Right hindlimb (tissue), 1 donor: ENCODE data around the gene SATB2.

Experiments used
- DNase-seq: peaks from one replicate; pipeline ENCODE4 v3.0.0-alpha.2; 2018

SATB2 gene

GRCh38 chr2:199449455-199449854 is 8.3 kb downstream of the SATB2 start:
- DNase-seq: no peak

GRCh38 chr2:199446996-199447576 is 10.7 kb downstream of the SATB2 start:
- no peak for DNase-seq

GRCh38 chr2:199444749-199445148 is 13.0 kb downstream of the SATB2 start:
- DNase-seq: no peak

- no peak for DNase-seq
Measured at GRCh38 chr2:199443589-199444130, 14.1 kb downstream of the SATB2 start.

- DNase-seq: no peak
Measured at GRCh38 chr2:199442173-199442572, 15.6 kb downstream of the SATB2 start.

GRCh38 chr2:199441759-199442158 is 16.0 kb downstream of the SATB2 start:
- no peak for DNase-seq

GRCh38 chr2:199440118-199440517 is 17.6 kb downstream of the SATB2 start:
- no peak for DNase-seq

GRCh38 chr2:199439542-199439941 is 18.2 kb downstream of the SATB2 start:
- no peak for DNase-seq

GRCh38 chr2:199439066-199439465 is 18.7 kb downstream of the SATB2 start:
- no peak for DNase-seq

GRCh38 chr2:199434555-199434954 is 23.2 kb downstream of the SATB2 start:
- DNase-seq: no peak

- DNase-seq: no peak
Measured at GRCh38 chr2:199433204-199433832, 24.4 kb downstream of the SATB2 start.

GRCh38 chr2:199431746-199432213 is 26.0 kb downstream of the SATB2 start:
- DNase-seq: no peak

- no peak for DNase-seq
Measured at GRCh38 chr2:199430214-199430613, 27.5 kb downstream of the SATB2 start.

GRCh38 chr2:199428291-199428690 is 29.4 kb downstream of the SATB2 start:
- DNase-seq: no peak

GRCh38 chr2:199424160-199424559 is 33.6 kb downstream of the SATB2 start:
- DNase-seq: no peak

GRCh38 chr2:199419428-199419827 is 38.3 kb downstream of the SATB2 start:
- DNase-seq: no peak

- no peak for DNase-seq
Measured at GRCh38 chr2:199414465-199414864, 43.3 kb downstream of the SATB2 start.

- DNase-seq: no peak
Measured at GRCh38 chr2:199414001-199414400, 43.7 kb downstream of the SATB2 start.

- no peak for DNase-seq
Measured at GRCh38 chr2:199409759-199410529, 47.8 kb downstream of the SATB2 start.

- no peak for DNase-seq
Measured at GRCh38 chr2:199407421-199407820, 50.3 kb downstream of the SATB2 start.

GRCh38 chr2:199405241-199405640 is 52.5 kb downstream of the SATB2 start:
- DNase-seq: no peak

GRCh38 chr2:199404841-199405240 is 52.9 kb downstream of the SATB2 start:
- no peak for DNase-seq

- no peak for DNase-seq
Measured at GRCh38 chr2:199395311-199395710, 62.4 kb downstream of the SATB2 start.

- no peak for DNase-seq
Measured at GRCh38 chr2:199392363-199392762, 65.4 kb downstream of the SATB2 start.
